ENCODE data around the gene MAP3K2.

The MAP3K2 gene

GRCh38 chr2:127407091-127407490 is 19.3 kb upstream of the MAP3K2 start:
- no peak for DNase-seq (ENCODE audit: low read depth in 2 of 2)

GRCh38 chr2:127406454-127406853 is 18.7 kb upstream of the MAP3K2 start:
- DNase-seq (ENCODE audit: low read depth in 2 of 2), result no peak

GRCh38 chr2:127405255-127405610 is 17.5 kb upstream of the MAP3K2 start:
- no peak for DNase-seq (ENCODE audit: low read depth in 2 of 2)

GRCh38 chr2:127404466-127405254 is 16.9 kb upstream of the MAP3K2 start:
- DNase-seq (ENCODE audit: low read depth in 2 of 2), result no peak

GRCh38 chr2:127403460-127403859 is 15.7 kb upstream of the MAP3K2 start:
- no peak for DNase-seq (ENCODE audit: low read depth in 2 of 2)

- no peak for DNase-seq (ENCODE audit: low read depth in 2 of 2)
These were observed 14.3 kb upstream of the MAP3K2 start for GRCh38 chr2:127401757-127402695.

GRCh38 chr2:127400897-127401756 is 13.4 kb upstream of the MAP3K2 start:
- DNase-seq (ENCODE audit: low read depth in 2 of 2), result no peak

- no peak for DNase-seq (ENCODE audit: low read depth in 2 of 2)
These were observed 12.7 kb upstream of the MAP3K2 start for GRCh38 chr2:127400533-127400896.

GRCh38 chr2:127398239-127398590 is 10.4 kb upstream of the MAP3K2 start:
- peak; percentile 72 to 73 for DNase-seq (ENCODE audit: low read depth in 2 of 2)

GRCh38 chr2:127397568-127398238 is 9.9 kb upstream of the MAP3K2 start:
- DNase-seq (ENCODE audit: low read depth in 2 of 2), result no peak

GRCh38 chr2:127394492-127394891 is 6.7 kb upstream of the MAP3K2 start:
- no peak for DNase-seq (ENCODE audit: low read depth in 2 of 2)

- no peak for DNase-seq (ENCODE audit: low read depth in 2 of 2)
These were observed 5.2 kb upstream of the MAP3K2 start for GRCh38 chr2:127392828-127393578.

GRCh38 chr2:127392133-127392827 is 4.5 kb upstream of the MAP3K2 start:
- no peak for DNase-seq (ENCODE audit: low read depth in 2 of 2)

- no peak for DNase-seq (ENCODE audit: low read depth in 2 of 2)
These were observed 2.1 kb upstream of the MAP3K2 start for GRCh38 chr2:127389778-127390435.

- DNase-seq (ENCODE audit: low read depth in 2 of 2), result no peak
These were observed 819 bp upstream of the MAP3K2 start for GRCh38 chr2:127388423-127389164.

- peak; percentile 78 to 81 for DNase-seq (ENCODE audit: low read depth in 2 of 2)
These were observed 766 bp downstream of the MAP3K2 start for GRCh38 chr2:127386764-127387654.

- DNase-seq (ENCODE audit: low read depth in 2 of 2), result no peak
These were observed 1.5 kb downstream of the MAP3K2 start for GRCh38 chr2:127386246-127386645.

GRCh38 chr2:127384529-127384928 is 3.2 kb downstream of the MAP3K2 start:
- DNase-seq (ENCODE audit: low read depth in 2 of 2), result no peak
